Upper lobe of right lung (tissue), 1 donor: ENCODE data around the gene SCN9A. TPM values are rescaled to one million over a fixed set of nuclear protein-coding genes. Genes with fewer than 3 reads are reported as not detected.
A peak's percentile ranks its signal among the peaks of the same experiment; 100 is the strongest.

Source experiments
- ATAC-seq: fragments of 200-7000 bp; cut with Tn5 transposase; one replicate; pipeline ENCODE4 v1.9.1; 2020; ENCODE audit warnings: mild to moderate bottlenecking, moderate library complexity
- DNase-seq: peaks from one replicate; pipeline ENCODE4 v3.0.0-alpha.2; 2020
- H3K27ac ChIP-seq: fragments of 200-600 bp; one replicate; pipeline ENCODE4 v1.8.0; 2022
- H3K27me3 ChIP-seq: fragments of 200-600 bp; one replicate; pipeline ENCODE4 v1.8.0; 2022; ENCODE audit warnings: mild to moderate bottlenecking
- H3K36me3 ChIP-seq: fragments of 200-600 bp; one replicate; pipeline ENCODE4 v1.8.0; 2022
- H3K4me1 ChIP-seq: fragments of 200-600 bp; one replicate; pipeline ENCODE4 v1.8.0; 2022
- H3K4me3 ChIP-seq: fragments of 200-600 bp; one replicate; pipeline ENCODE4 v1.8.0; 2022; ENCODE audit warnings: mild to moderate bottlenecking
- H3K9me3 ChIP-seq: fragments of 200-600 bp; one replicate; pipeline ENCODE4 v1.8.0; 2022
- intact Hi-C: fragments of 100-400 bp; cut with DNase I; formaldehyde crosslinking; loops from one replicate; pipeline ENCODE4 v1.11.0; 2022
- total RNA-seq: library from RNA; stranded (reverse); fragmentation: NEBNext Ultra II Directional; extraction: Animal tissue kit (Norgen Biotek cat#: 25700); gene quantifications from one replicate; pipeline ENCODE4 v1.2.1, GENCODE V29; 2021
- TF ChIP-seq, protein P1 (sequence below): fragments of 200-600 bp; IDR thresholded peaks from one replicate; pipeline ENCODE4 v1.8.0; 2022; ENCODE audit warnings: antibody characterized with exemption
- donor health status: DM: no; HTN: yes; CAD: no; lungs with severe emphysema.

Gene SCN9A
- total RNA-seq, 1 donor from 2014 or later = 10.5 TPM

DNA sequence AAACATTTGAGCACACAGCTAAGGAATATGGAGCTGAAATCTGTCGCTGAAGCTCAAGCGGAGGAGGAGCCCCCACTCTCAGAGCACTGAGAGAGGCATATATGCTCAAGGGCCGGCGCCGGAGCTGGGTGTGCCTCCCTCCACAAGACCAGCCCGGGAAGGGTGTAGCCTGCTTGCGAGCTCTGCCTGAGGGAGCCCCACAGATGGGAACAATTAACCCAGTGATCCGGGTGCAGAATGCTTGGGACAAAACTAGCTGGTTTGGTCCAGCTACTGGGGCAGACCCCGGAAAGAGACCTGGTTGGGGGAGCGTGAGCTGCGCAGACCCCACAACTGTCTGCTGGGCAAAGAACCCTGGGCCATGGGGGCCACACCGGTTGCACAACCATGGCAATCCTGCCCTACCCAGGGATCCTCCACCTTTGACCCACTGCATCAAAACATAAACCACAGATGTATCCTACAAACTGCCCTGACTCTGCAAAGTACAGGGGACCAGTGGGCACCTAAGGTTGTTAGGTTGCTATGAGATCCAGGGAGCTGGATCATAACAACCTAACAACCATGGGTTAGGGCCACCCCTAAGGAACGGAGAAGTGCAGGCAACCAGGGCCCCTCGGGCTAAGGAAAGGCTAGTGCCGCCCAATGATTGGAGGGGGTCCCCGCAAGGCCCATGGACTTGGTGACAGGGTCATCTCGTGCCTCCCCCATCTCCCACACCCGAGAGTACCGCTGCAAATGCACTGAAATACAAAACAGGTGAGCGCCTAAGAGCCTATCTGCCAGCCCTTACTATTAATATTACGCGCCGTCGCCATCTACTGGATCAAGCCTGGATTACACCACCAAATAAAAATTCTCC, 194.6 kb downstream of the SCN9A start:
- Histone ChIP-seq H3K27ac (no peak overlapping the region), H3K27me3 (no peaks in the 10 kb centered on the region), H3K4me1 (no peaks in the 10 kb centered on the region), H3K36me3 (no peaks in the 10 kb centered on the region), H3K9me3 (no peaks in the 10 kb centered on the region), H3K4me3 (no peak overlapping the region)
- intact Hi-C loops = no loop called here
- peak; percentile 65 for DNase-seq
- TF ChIP-seq, protein P1, sequence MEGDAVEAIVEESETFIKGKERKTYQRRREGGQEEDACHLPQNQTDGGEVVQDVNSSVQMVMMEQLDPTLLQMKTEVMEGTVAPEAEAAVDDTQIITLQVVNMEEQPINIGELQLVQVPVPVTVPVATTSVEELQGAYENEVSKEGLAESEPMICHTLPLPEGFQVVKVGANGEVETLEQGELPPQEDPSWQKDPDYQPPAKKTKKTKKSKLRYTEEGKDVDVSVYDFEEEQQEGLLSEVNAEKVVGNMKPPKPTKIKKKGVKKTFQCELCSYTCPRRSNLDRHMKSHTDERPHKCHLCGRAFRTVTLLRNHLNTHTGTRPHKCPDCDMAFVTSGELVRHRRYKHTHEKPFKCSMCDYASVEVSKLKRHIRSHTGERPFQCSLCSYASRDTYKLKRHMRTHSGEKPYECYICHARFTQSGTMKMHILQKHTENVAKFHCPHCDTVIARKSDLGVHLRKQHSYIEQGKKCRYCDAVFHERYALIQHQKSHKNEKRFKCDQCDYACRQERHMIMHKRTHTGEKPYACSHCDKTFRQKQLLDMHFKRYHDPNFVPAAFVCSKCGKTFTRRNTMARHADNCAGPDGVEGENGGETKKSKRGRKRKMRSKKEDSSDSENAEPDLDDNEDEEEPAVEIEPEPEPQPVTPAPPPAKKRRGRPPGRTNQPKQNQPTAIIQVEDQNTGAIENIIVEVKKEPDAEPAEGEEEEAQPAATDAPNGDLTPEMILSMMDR = peak; percentile 54
- ATAC-seq = peak; percentile 95

DNA sequence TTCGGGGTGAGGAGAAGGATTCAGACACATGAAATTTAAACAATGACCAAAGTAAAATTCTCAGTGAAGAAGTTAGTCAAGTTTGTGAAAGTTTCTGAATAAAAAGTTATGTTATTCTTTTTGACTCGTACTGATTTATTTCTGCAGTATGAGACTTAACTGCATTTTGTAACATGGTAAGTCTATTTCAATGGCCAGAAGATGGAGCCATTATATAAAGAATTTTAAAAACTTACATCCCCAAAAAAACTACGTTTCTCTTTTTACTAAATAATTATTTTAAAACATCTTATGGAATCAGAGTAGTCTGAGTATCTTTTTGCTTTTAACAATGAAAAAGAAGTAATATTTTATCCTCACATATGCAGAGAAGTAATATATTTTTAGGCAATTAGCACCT, 196.5 kb downstream of the SCN9A start:
- intact Hi-C loops = no loop called here
- DNase-seq (no peak), ATAC-seq (no peak)
- TF ChIP-seq, protein P1 = no peak
- Histone ChIP-seq H3K36me3 (no peaks in the 10 kb centered on the region), H3K4me3 (no peak overlapping the region), H3K4me1 (no peaks in the 10 kb centered on the region), H3K27ac (no peak overlapping the region), H3K27me3 (no peaks in the 10 kb centered on the region), H3K9me3 (no peaks in the 10 kb centered on the region)

DNA sequence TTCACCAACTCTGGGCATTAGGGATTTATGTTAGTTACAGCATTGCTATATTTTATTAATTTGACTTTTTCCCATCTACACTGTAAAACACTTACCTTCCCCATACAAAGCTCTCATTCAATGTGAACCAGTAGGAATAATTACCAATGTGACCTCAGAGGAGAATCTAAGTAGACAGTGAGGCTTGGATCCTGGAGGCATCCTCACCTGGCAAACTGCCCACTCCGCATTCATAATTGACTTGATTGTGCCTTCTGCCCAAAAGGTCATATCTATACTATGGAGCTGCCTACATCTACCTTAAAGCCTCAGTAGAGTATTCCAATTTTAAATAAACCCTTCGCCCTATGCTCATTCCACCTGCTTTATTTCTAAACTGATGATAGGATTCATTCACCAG, 202.5 kb downstream of the SCN9A start:
- Histone ChIP-seq H3K36me3 (no peaks in the 10 kb centered on the region), H3K4me1 (no peaks in the 10 kb centered on the region)
- TF ChIP-seq, protein P1 = no peak

DNA sequence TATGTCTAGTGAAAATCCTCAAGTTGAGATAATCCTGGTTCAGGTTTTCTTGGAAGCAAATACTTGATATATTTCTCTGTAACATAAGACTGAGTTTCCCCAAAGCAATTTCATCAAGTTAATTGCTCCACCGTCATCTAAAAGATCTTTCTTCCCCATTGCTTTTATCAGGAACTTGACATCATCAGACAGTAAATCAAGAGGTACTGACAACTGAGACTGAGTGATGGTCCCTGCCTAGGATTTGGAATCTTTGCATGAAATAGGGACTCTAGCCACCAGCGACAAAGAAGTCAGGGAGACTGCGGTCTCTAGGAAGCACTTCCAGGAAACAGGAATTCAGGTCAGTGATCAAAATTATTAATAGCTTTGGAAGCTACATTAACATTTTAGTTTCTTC, 204.5 kb downstream of the SCN9A start:
- no peak for DNase-seq
- H3K27me3 ChIP-seq = no peaks in the 10 kb centered on the region
- no peak for ATAC-seq
- no peaks in the 10 kb centered on the region for H3K36me3 ChIP-seq
- H3K4me3 ChIP-seq = no peak overlapping the region
- TF ChIP-seq, protein P1 = no peak
- intact Hi-C loops = no loop called here
- no peaks in the 10 kb centered on the region for H3K4me1 ChIP-seq
- no peak overlapping the region for H3K27ac ChIP-seq
- H3K9me3 ChIP-seq = no peaks in the 10 kb centered on the region

More for the DNA sequence above, 202.5 kb downstream of the SCN9A start:
- Histone ChIP-seq H3K9me3 (no peaks in the 10 kb centered on the region), H3K27me3 (no peaks in the 10 kb centered on the region), H3K27ac (no peak overlapping the region), H3K4me3 (no peak overlapping the region)
- intact Hi-C loops = no loop called here
- no peak for ATAC-seq
- DNase-seq = no peak

DNA sequence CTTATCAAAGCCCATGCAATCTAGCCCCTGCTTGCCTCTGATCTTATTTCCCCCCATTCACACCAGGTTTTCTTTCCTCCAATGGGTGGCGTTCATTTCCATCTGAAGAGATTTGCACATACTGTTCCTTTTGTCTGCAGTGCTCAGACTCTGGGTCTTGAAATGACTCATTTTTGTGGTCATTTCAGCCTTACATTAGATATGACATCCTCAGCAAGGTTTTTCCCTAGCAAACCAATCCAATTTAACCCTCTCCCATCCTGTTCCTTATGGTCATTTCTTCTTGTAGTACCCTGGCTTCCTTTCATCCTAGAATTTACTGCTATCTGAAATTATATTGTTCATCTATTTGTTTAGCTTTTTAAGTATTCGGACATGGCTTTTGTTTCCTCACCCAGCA, 205.4 kb downstream of the SCN9A start:
- Histone ChIP-seq H3K9me3 (no peaks in the 10 kb centered on the region), H3K27me3 (no peaks in the 10 kb centered on the region), H3K27ac (no peak overlapping the region), H3K4me3 (no peak overlapping the region), H3K4me1 (no peaks in the 10 kb centered on the region), H3K36me3 (no peaks in the 10 kb centered on the region)
- intact Hi-C loops = no loop called here
- TF ChIP-seq, protein P1 = no peak
- DNase-seq (no peak), ATAC-seq (no peak)
